ENCODE data around the gene DEGS1.

The DEGS1 gene

GRCh38 chr1:224217655-224218623 lies 34.9 kb downstream of the DEGS1 start:
- no peak for DNase-seq

- DNase-seq = no peak
Observed at GRCh38 chr1:224219011-224219611, 36.1 kb downstream of the DEGS1 start.

- DNase-seq = no peak
Observed at GRCh38 chr1:224219612-224220059, 36.6 kb downstream of the DEGS1 start.

GRCh38 chr1:224223819-224224714 lies 41.0 kb downstream of the DEGS1 start:
- DNase-seq = no peak

- no peak for DNase-seq
Observed at GRCh38 chr1:224226849-224227502, 43.9 kb downstream of the DEGS1 start.

GRCh38 chr1:224234017-224234416 lies 51.0 kb downstream of the DEGS1 start:
- no peak for DNase-seq

- DNase-seq = no peak
Observed at GRCh38 chr1:224235813-224236493, 52.9 kb downstream of the DEGS1 start.

GRCh38 chr1:224237119-224237881 lies 54.3 kb downstream of the DEGS1 start:
- DNase-seq = no peak

- DNase-seq = no peak
Observed at GRCh38 chr1:224238212-224238611, 55.2 kb downstream of the DEGS1 start.

GRCh38 chr1:224238756-224239155 lies 55.7 kb downstream of the DEGS1 start:
- DNase-seq = no peak
